ENCODE data around the gene FAAP20.

The FAAP20 gene

GRCh38 chr1:2236695-2237677, 42.4 kb upstream of the FAAP20 start:
- Histone ChIP-seq H3K4me2 (ENCODE audit: low read length) (no peak overlapping the region), H3K9me3 (ENCODE audit: control insufficient read depth, low read length) (no peaks in the 10 kb centered on the region), H3K4me1 (peaks cover 5% of the 10 kb centered on the region), H3K36me3 (ENCODE audit: control insufficient read depth, insufficient read depth, low read length) (no peaks in the 10 kb centered on the region), H2AFZ (no peak overlapping the region), H3K9ac (no peak overlapping the region), H3K79me2 (peaks cover 62% of the 10 kb centered on the region), H3K27me3 (ENCODE audit: control insufficient read depth, insufficient read depth, low read length) (no peaks in the 10 kb centered on the region), H3K27ac (no peak overlapping the region), H3K4me3 (ENCODE audit: low read depth, low read length) (no peak overlapping the region)
- TF ChIP-seq CTCF (IDR thresholded peaks at IDR 0.05), result no peak

DNA sequence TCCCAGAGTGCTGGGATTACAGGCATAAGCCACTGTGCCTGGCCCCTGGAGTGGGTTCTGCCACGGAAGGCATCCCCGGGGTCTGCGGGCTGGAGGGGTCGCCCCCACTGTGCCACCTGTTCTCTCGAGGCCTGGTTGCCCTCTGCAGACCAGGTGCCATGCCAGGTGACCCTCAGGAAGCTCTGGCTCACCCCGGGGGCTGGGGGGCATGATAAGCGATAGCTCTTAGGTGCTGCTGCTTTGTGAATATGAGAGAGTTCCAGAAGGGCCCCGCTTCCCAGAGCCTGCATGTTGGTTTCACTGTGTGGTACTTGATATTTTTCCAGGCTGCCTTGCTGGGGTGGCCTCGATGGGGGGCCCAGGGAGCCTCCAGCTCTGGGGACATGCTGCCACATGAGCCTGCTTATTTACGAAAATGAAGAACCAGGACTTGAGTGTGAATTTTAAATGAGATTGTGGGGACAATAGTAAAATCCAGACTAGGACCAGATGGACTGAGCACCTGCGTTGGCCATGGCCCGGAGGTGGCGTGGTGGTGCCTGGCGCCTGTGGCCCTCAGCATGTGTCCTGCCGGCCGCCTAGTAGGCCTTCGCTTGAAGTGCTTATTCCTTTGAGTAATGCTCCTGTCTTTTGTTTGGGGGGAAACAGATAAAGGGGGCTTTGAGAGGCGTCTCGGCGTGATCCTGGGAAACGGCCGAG, 40.9 kb upstream of the FAAP20 start:
- Histone ChIP-seq H3K9me3 (ENCODE audit: control insufficient read depth, low read length) (no peaks in the 10 kb centered on the region), H3K9ac (no peak overlapping the region), H3K4me2 (ENCODE audit: low read length) (no peak overlapping the region), H3K27ac (no peak overlapping the region), H3K4me1 (peaks cover 5% of the 10 kb centered on the region), H3K36me3 (ENCODE audit: control insufficient read depth, insufficient read depth, low read length) (no peaks in the 10 kb centered on the region), H3K4me3 (ENCODE audit: low read depth, low read length) (no peak overlapping the region), H3K27me3 (ENCODE audit: control insufficient read depth, insufficient read depth, low read length) (no peaks in the 10 kb centered on the region), H2AFZ (no peak overlapping the region), H3K79me2 (peaks cover 72% of the 10 kb centered on the region)
- no peak for TF ChIP-seq CTCF (IDR thresholded peaks at IDR 0.05)

- Histone ChIP-seq H3K36me3 (ENCODE audit: control insufficient read depth, insufficient read depth, low read length) (no peaks in the 10 kb centered on the region), H3K79me2 (peaks cover 75% of the 10 kb centered on the region), H3K4me2 (ENCODE audit: low read length) (peak overlapping the region; percentile 19), H3K4me3 (ENCODE audit: low read depth, low read length) (no peak overlapping the region), H3K9me3 (ENCODE audit: control insufficient read depth, low read length) (no peaks in the 10 kb centered on the region), H2AFZ (no peak overlapping the region), H3K27ac (no peak overlapping the region), H3K9ac (no peak overlapping the region), H3K4me1 (peaks cover under 1% of the 10 kb centered on the region), H3K27me3 (ENCODE audit: control insufficient read depth, insufficient read depth, low read length) (no peaks in the 10 kb centered on the region)
- TF ChIP-seq CTCF (IDR thresholded peaks at IDR 0.05), result no peak
These were observed 40.2 kb upstream of the FAAP20 start for GRCh38 chr1:2234762-2235113.

- Histone ChIP-seq H3K36me3 (ENCODE audit: control insufficient read depth, insufficient read depth, low read length) (no peaks in the 10 kb centered on the region), H3K27me3 (ENCODE audit: control insufficient read depth, insufficient read depth, low read length) (no peaks in the 10 kb centered on the region), H3K4me1 (no peaks in the 10 kb centered on the region), H3K4me3 (ENCODE audit: low read depth, low read length) (no peak overlapping the region), H2AFZ (no peak overlapping the region), H3K9me3 (ENCODE audit: control insufficient read depth, low read length) (no peaks in the 10 kb centered on the region), H3K79me2 (peaks cover 71% of the 10 kb centered on the region), H3K27ac (peak overlapping the region; percentile 11), H3K9ac (no peak overlapping the region), H3K4me2 (ENCODE audit: low read length) (peak overlapping the region; percentile 19)
- TF ChIP-seq CTCF (IDR thresholded peaks at IDR 0.05), result no peak
These were observed 39.6 kb upstream of the FAAP20 start for GRCh38 chr1:2233997-2234761.
